T-cell (primary cell): ENCODE measurements around the gene SERPINA1. TPM values are rescaled to one million over a fixed set of nuclear protein-coding genes. Genes with fewer than 3 reads are reported as not detected.
"Not testable (repeated sequence)": the region's sequence is repeated elsewhere in the genome, so short reads cannot be mapped to it uniquely, and the experiment has no call there.

Experiments used
- ATAC-seq, 4 experiments: fragments of 200-7000 bp in 3 of 4; fragments of 150-1000 bp in 1 of 4; cut with Tn5 transposase; replicated peaks in 1 of 4; 1 replicate in 3 of 4; 2 replicates in 1 of 4; pipeline ENCODE4 v1.10.0; 2021; ENCODE audit warnings: moderate library complexity in 3 of 4, mild to moderate bottlenecking in 2 of 4, moderate number of reproducible peaks in 1 of 4
- CTCF ChIA-PET, 2 donors: fragments of 300-600 bp; sonication (Branson Sonifier 250); formaldehyde crosslinking; loops; one replicate each; lab custom pipeline; 2022; ENCODE audit warnings: antibody characterized with exemption in 2 of 2; lab: Charles Lee
- POLR2A ChIA-PET, 2 donors: fragments of 300-600 bp; sonication (Branson Sonifier 250); formaldehyde crosslinking; loops; one replicate each; lab custom pipeline; 2022; ENCODE audit warnings: antibody characterized with exemption in 2 of 2; lab: Charles Lee
- DNase-seq, 35 experiments: peaks; one replicate each; pipeline versions ENCODE4 v3.0.0 to v3.0.0-alpha.2; 2013 to 2023
- H3K27ac ChIP-seq: one replicate; pipeline ENCODE4 v1.5.1; 2013; ENCODE audit warnings: low read length
- H3K27me3 ChIP-seq, 2 experiments: replicated peaks in 1 of 2; 1 replicate in 1 of 2; 2 replicates in 1 of 2; pipeline versions ENCODE4 v1.6.1 to v1.7.0; 2013; ENCODE audit warnings: low read length in 1 of 2, mixed read lengths in 1 of 2; ENCODE audit not compliant: control insufficient read depth in 2 of 2, insufficient read depth in 2 of 2; ENCODE audit errors: extremely low read depth in 1 of 2
- H3K36me3 ChIP-seq, 2 donors: 1 replicate in 1 of 2; 2 replicates in 1 of 2; pipeline versions ENCODE4 v1.6.1 to v1.7.0; 2013; ENCODE audit warnings: low read length in 1 of 2; ENCODE audit not compliant: control insufficient read depth in 2 of 2, insufficient read depth in 1 of 2; ENCODE audit errors: extremely low read depth in 1 of 2
- H3K4me1 ChIP-seq, 2 experiments: 1 replicate in 1 of 2; 2 replicates in 1 of 2; pipeline versions ENCODE4 v1.6.1 to v1.7.0; 2013; ENCODE audit warnings: low read length in 2 of 2, mixed read lengths in 1 of 2; ENCODE audit not compliant: insufficient read depth in 2 of 2, control insufficient read depth in 1 of 2; ENCODE audit errors: extremely low read depth in 1 of 2
- H3K4me3 ChIP-seq, 2 donors: 1 replicate in 1 of 2; 2 replicates in 1 of 2; pipeline versions ENCODE4 v1.5.1 to v1.7.0; 2013; ENCODE audit warnings: mild to moderate bottlenecking in 2 of 2, low read length in 1 of 2, moderate library complexity in 1 of 2; ENCODE audit not compliant: control insufficient read depth in 1 of 2; ENCODE audit errors: extremely low read depth in 1 of 2
- H3K9me3 ChIP-seq: 2 replicates; pipeline ENCODE4 v1.7.0; 2013
- H3K27ac Mint-ChIP-seq, 2 donors: one replicate each; pipeline ENCODE4 v1.8.0; 2020 to 2021; ENCODE audit warnings: mild to moderate bottlenecking in 2 of 2, mixed read lengths in 2 of 2
- H3K27me3 Mint-ChIP-seq, 2 donors: one replicate each; pipeline ENCODE4 v1.8.0; 2021 to 2022; ENCODE audit warnings: mixed read lengths in 2 of 2
- H3K36me3 Mint-ChIP-seq: one replicate; pipeline ENCODE4 v1.8.0; 2021; ENCODE audit warnings: mixed read lengths
- H3K4me1 Mint-ChIP-seq, 3 donors: one replicate each; pipeline ENCODE4 v1.8.0; 2020 to 2022; ENCODE audit warnings: mixed read lengths in 3 of 3, mild to moderate bottlenecking in 1 of 3
- H3K4me3 Mint-ChIP-seq, 3 donors: one replicate each; pipeline ENCODE4 v1.8.0; 2020 to 2022; ENCODE audit warnings: mild to moderate bottlenecking in 3 of 3, mixed read lengths in 3 of 3, moderate library complexity in 3 of 3
- H3K9me3 Mint-ChIP-seq, 3 donors: one replicate each; pipeline ENCODE4 v1.8.0; 2020 to 2022; ENCODE audit warnings: mixed read lengths in 3 of 3
- WGBS: methylation state at CpG from one replicate; pipeline ENCODE4 v1.1.5; 2013; ENCODE audit warnings: missing lambda C conversion rate; ENCODE audit not compliant: insufficient coverage; 5-methylcytosine and 5-hydroxymethylcytosine counted together
- total RNA-seq, 35 experiments: library from RNA in 6 of 35; stranded (reverse) in 6 of 35; fragments of 120-200 nt in 1 of 35; gene quantifications; one replicate each; pipeline versions ENCODE4 v1.2.1 to v1.2.4 and lab custom pipeline; 2013 to 2026

SERPINA1 gene
- total RNA-seq, 5 donors from 2014 or later (not counting 1 experiment from before 2014, with no cell fraction given) = 0.63 to 11.1 (median 6.7) TPM

DNA sequence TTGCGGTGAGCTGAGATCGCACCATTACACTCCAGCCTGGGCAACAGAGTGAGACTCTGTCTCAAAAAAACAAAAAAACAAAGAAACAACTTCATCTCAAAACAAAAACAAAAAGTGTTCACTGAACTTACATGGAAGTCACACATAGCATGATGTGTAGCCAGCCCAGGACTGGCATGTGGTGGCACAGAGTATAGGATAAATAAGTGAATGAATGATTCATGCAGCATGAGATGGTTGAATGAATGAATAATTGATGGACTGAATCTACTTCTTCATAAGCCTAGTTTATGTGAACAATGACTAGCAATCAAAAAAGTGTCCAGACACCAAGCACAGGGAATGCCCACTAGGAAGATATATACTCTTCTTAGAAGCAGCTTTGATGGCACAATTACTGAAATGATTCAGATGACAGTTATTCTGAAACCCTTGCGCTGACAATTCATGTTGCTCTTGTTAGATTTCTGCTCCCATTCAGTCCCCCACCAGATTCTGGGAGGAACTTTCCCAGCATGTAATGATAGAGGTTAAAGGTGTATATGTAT lies 33.7 kb downstream of the SERPINA1 start:
- no peaks in the 10 kb centered on the region for H3K4me1 Mint-ChIP-seq
- Histone ChIP-seq H3K4me1 (no peaks in the 10 kb centered on the region), H3K9me3 (no peaks in the 10 kb centered on the region), H3K27ac (no peak overlapping the region), H3K36me3 (no peaks in the 10 kb centered on the region), H3K27me3 (peaks cover 0 to 5% of the 10 kb centered on the region in 2 experiments), H3K4me3 (no peak overlapping the region)
- no peaks in the 10 kb centered on the region for H3K36me3 Mint-ChIP-seq
- POLR2A ChIA-PET = no interaction called here
- DNase-seq (no peak), ATAC-seq (no peak)
- CTCF ChIA-PET = no interaction called here
- peaks cover 0 to 7% (median 4%) of the 10 kb centered on the region in 3 donors for H3K9me3 Mint-ChIP-seq
- H3K27ac Mint-ChIP-seq = no peak overlapping the region
- H3K4me3 Mint-ChIP-seq = no peak overlapping the region
- no CpG with 5 or more reads among the region's 3 CpGs for WGBS
- H3K27me3 Mint-ChIP-seq = peaks cover 13 to 23% of the 10 kb centered on the region in 2 donors

GRCh38 chr14:94354190-94354589 lies 34.2 kb downstream of the SERPINA1 start:
- H3K27ac Mint-ChIP-seq, H3K4me1 ChIP-seq, H3K27me3 ChIP-seq, H3K4me1 Mint-ChIP-seq, ATAC-seq, H3K27ac ChIP-seq, CTCF ChIA-PET, H3K36me3 Mint-ChIP-seq, H3K4me3 ChIP-seq, H3K9me3 Mint-ChIP-seq, H3K36me3 ChIP-seq, DNase-seq, H3K9me3 ChIP-seq, POLR2A ChIA-PET, H3K4me3 Mint-ChIP-seq: not testable (repeated sequence)
- WGBS = 100% methylated on average over 3 of the region's 8 CpGs
- peaks cover 10 to 23% of the 10 kb centered on the region in 2 donors for H3K27me3 Mint-ChIP-seq

DNA sequence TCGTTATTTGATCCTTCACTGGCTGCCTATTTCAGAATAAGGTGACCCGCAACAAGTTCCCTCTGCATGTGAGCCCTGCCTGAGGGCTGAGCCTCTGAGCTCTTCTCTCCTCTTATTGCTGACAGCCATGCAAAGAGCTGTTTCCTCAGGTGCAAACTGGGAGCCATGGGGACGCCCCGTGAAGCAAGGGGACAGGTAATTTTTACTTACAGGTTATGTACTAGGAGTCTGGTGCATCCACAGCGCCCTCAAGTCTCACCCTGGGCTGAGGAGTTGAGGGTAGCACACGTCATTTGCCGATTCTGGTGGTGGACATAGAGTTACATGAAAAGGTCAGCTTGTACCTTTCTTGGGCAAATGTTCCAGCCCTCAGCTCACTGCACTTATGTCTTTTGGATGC lies 39.1 kb downstream of the SERPINA1 start:
- no peak for DNase-seq
- H3K9me3 Mint-ChIP-seq = peaks cover 0 to 7% (median 4%) of the 10 kb centered on the region in 3 donors
- H3K36me3 Mint-ChIP-seq = no peaks in the 10 kb centered on the region
- WGBS = 73% methylated on average over 5 of the region's 7 CpGs
- Histone ChIP-seq H3K4me3 (no peak overlapping the region), H3K4me1 (peaks cover 0 to 3% of the 10 kb centered on the region in 2 experiments), H3K27ac (no peak overlapping the region), H3K9me3 (no peaks in the 10 kb centered on the region), H3K36me3 (no peaks in the 10 kb centered on the region), H3K27me3 (no peaks in the 10 kb centered on the region)
- POLR2A ChIA-PET = no interaction called here
- H3K4me1 Mint-ChIP-seq = peaks cover 0 to 10% (median 3%) of the 10 kb centered on the region in 3 donors
- CTCF ChIA-PET = no interaction called here
- no peak overlapping the region for H3K4me3 Mint-ChIP-seq
- no peak overlapping the region for H3K27ac Mint-ChIP-seq
- H3K27me3 Mint-ChIP-seq = peaks cover 7 to 15% of the 10 kb centered on the region in 2 donors
- ATAC-seq = no peak

DNA sequence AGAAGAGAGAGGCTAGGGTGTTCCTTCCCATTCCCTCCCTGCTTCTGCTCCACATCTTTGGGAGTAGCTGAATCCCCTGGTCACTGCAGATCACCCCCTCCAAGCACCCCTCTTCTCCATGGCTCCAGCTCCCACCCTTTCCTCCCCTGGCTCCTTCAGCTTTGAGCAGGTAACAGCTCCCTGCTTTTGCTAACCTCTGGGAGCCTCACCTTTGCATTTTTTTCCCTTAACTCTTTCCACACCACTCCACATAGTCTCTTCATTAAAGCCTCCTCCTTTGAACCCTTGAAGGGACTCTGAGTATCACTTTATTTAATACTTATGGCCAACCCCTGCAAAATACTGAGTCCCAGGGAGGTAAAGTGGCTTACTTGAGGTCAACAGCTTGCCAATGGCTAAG lies 39.6 kb downstream of the SERPINA1 start:
- no peak for DNase-seq
- ChIA-PET POLR2A (no interaction called here), CTCF (interaction anchor here in 1 of 2 donors (0.6 kb wide), 1 partner anchor 217 kb away, joined by 3 read pairs; no protein-coding TSS in a partner anchor)
- H3K4me1 Mint-ChIP-seq = peaks cover 0 to 10% (median 3%) of the 10 kb centered on the region in 3 donors
- no peaks in the 10 kb centered on the region for H3K36me3 ChIP-seq
- H3K4me3 ChIP-seq = no peak overlapping the region
- H3K27ac ChIP-seq = no peak overlapping the region
- H3K9me3 Mint-ChIP-seq = peaks cover 0 to 7% (median 4%) of the 10 kb centered on the region in 3 donors
- H3K27me3 Mint-ChIP-seq = peaks cover 7 to 11% of the 10 kb centered on the region in 2 donors
- H3K4me3 Mint-ChIP-seq = no peak overlapping the region
- H3K27me3 ChIP-seq = no peaks in the 10 kb centered on the region
- no peaks in the 10 kb centered on the region for H3K9me3 ChIP-seq
- H3K27ac Mint-ChIP-seq = no peak overlapping the region
- H3K36me3 Mint-ChIP-seq = no peaks in the 10 kb centered on the region
- no peak for ATAC-seq
- H3K4me1 ChIP-seq = peaks cover 0 to 3% of the 10 kb centered on the region in 2 experiments

DNA sequence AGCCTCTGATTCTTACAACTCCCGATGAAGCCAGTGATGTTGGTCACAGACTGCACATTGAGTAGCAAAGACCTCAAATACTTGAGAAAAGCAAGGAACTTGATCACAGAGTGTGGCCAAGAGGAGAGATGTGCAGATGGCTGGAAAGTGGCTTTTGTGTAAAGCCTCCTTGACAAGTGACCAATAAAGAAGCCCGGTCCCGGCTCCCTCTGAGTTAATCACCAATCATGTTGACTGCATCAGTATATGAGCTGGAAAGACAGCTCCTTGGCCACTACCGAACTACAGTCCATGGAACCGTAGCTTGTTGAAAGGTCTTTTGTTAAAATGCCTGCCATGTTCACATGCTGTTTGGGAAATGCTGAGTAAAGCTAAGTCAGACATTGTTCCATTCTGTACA lies 41.6 kb downstream of the SERPINA1 start:
- no peaks in the 10 kb centered on the region for H3K9me3 ChIP-seq
- DNase-seq (no peak), ATAC-seq (no peak)
- H3K4me1 Mint-ChIP-seq = peaks cover 0 to 12% (median 3%) of the 10 kb centered on the region in 3 donors
- H3K27me3 ChIP-seq = peaks cover 0 to 4% of the 10 kb centered on the region in 2 experiments
- CTCF ChIA-PET = no interaction called here
- H3K27me3 Mint-ChIP-seq = peaks cover 8 to 10% of the 10 kb centered on the region in 2 donors
- WGBS = 98% methylated on average over 5 of the region's 5 CpGs
- no peaks in the 10 kb centered on the region for H3K36me3 Mint-ChIP-seq
- POLR2A ChIA-PET = no interaction called here
- peaks cover 0 to 3% of the 10 kb centered on the region in 2 experiments for H3K4me1 ChIP-seq
- H3K36me3 ChIP-seq = no peaks in the 10 kb centered on the region
- peaks cover 0 to 4% (median 0%) of the 10 kb centered on the region in 3 donors for H3K9me3 Mint-ChIP-seq
- peak overlapping the region; percentile 60 for H3K27ac ChIP-seq
- no peak overlapping the region for H3K4me3 Mint-ChIP-seq
- H3K27ac Mint-ChIP-seq = peak overlapping the region; percentile 7 to 61
- no peak overlapping the region for H3K4me3 ChIP-seq

- H3K9me3 Mint-ChIP-seq, H3K27me3 ChIP-seq, H3K4me1 ChIP-seq, POLR2A ChIA-PET, H3K9me3 ChIP-seq, H3K36me3 Mint-ChIP-seq, H3K36me3 ChIP-seq, H3K4me3 ChIP-seq, CTCF ChIA-PET, H3K4me3 Mint-ChIP-seq: not testable (repeated sequence)
- WGBS = 23% methylated on average over 9 of the region's 24 CpGs
- DNase-seq = peak in 18 of 35 experiments; percentile 1 to 81 (median 20)
- H3K27ac ChIP-seq = peak overlapping the region; percentile 60
- H3K27ac Mint-ChIP-seq = peak overlapping the region; percentile 7 to 61
- H3K27me3 Mint-ChIP-seq = peaks cover 10 to 14% of the 10 kb centered on the region in 2 donors
- peaks cover 0 to 12% (median 3%) of the 10 kb centered on the region in 3 donors for H3K4me1 Mint-ChIP-seq
- peak in 1 of 4 experiments; percentile 86 for ATAC-seq
Measured at GRCh38 chr14:94346065-94346786, 42.2 kb downstream of the SERPINA1 start.
